Trophoblast cell (in vitro differentiated cells and primary cell): ENCODE data around the gene DLG4.

Source experiments
- DNase-seq, 2 donors: peaks; one replicate each; pipeline ENCODE4 v3.0.0-alpha.2; 2016
- H2AFZ ChIP-seq: 2 replicates; pipeline ENCODE4 v1.6.1; 2013; ENCODE audit warnings: low read length, moderate library complexity, mild to moderate bottlenecking; ENCODE audit not compliant: insufficient read depth, poor library complexity
- H2AK5ac ChIP-seq: 2 replicates; pipeline ENCODE4 v1.6.1; 2013; ENCODE audit warnings: mild to moderate bottlenecking, low read length
- H2BK120ac ChIP-seq: 2 replicates; pipeline ENCODE4 v1.6.1; 2013; ENCODE audit warnings: low read length, mild to moderate bottlenecking, moderate library complexity; ENCODE audit not compliant: insufficient read depth, poor library complexity
- H2BK12ac ChIP-seq: 2 replicates; pipeline ENCODE4 v1.6.1; 2013; ENCODE audit warnings: mild to moderate bottlenecking, low read length, moderate library complexity
- H2BK5ac ChIP-seq: 2 replicates; pipeline ENCODE4 v1.6.1; 2013; ENCODE audit warnings: low read length, low read depth, moderate library complexity, mild to moderate bottlenecking; ENCODE audit not compliant: poor library complexity
- H3K14ac ChIP-seq: 2 replicates; pipeline ENCODE4 v1.6.1; 2013; ENCODE audit warnings: mild to moderate bottlenecking, low read length
- H3K18ac ChIP-seq: 2 replicates; pipeline ENCODE4 v1.6.1; 2013; ENCODE audit warnings: mild to moderate bottlenecking, low read length
- H3K23ac ChIP-seq: 2 replicates; pipeline ENCODE4 v1.6.1; 2013; ENCODE audit warnings: low read length
- H3K27ac ChIP-seq: 2 replicates; pipeline ENCODE4 v1.5.1; 2013; ENCODE audit warnings: low read depth, mild to moderate bottlenecking, inconsistent platforms, low read length, moderate library complexity
- H3K27me3 ChIP-seq: 2 replicates; pipeline ENCODE4 v1.6.1; 2013; ENCODE audit warnings: inconsistent platforms, mild to moderate bottlenecking, low read length, moderate library complexity; ENCODE audit not compliant: insufficient read depth
- H3K36me3 ChIP-seq, 2 experiments: 1 replicate in 1 of 2; 2 replicates in 1 of 2; pipeline ENCODE4 v1.6.1; 2013; ENCODE audit warnings: low read length in 2 of 2, mild to moderate bottlenecking in 2 of 2, moderate library complexity in 1 of 2; ENCODE audit not compliant: insufficient read depth in 2 of 2, control insufficient read depth in 1 of 2
- H3K4ac ChIP-seq: 2 replicates; pipeline ENCODE4 v1.6.1; 2013; ENCODE audit warnings: low read depth, mild to moderate bottlenecking, low read length, moderate library complexity
- H3K4me1 ChIP-seq, 2 experiments: 1 replicate in 1 of 2; 2 replicates in 1 of 2; pipeline ENCODE4 v1.6.1; 2013; ENCODE audit warnings: low read length in 2 of 2, mild to moderate bottlenecking in 2 of 2, moderate library complexity in 1 of 2; ENCODE audit not compliant: insufficient read depth in 2 of 2, control insufficient read depth in 1 of 2
- H3K4me2 ChIP-seq: 2 replicates; pipeline ENCODE4 v1.6.1; 2013; ENCODE audit warnings: inconsistent platforms, mild to moderate bottlenecking, low read length, moderate library complexity
- H3K4me3 ChIP-seq: 2 replicates; pipeline ENCODE4 v1.5.1; 2013; ENCODE audit warnings: mild to moderate bottlenecking, low read depth, low read length, inconsistent platforms
- H3K79me1 ChIP-seq: one replicate; pipeline ENCODE4 v1.6.1; 2013; ENCODE audit warnings: low read length
- H3K79me2 ChIP-seq: 2 replicates; pipeline ENCODE4 v1.6.1; 2013; ENCODE audit warnings: low read length, mild to moderate bottlenecking; ENCODE audit not compliant: control insufficient read depth, insufficient read depth, poor library complexity
- H3K9ac ChIP-seq: 2 replicates; pipeline ENCODE4 v1.6.1; 2013; ENCODE audit warnings: mild to moderate bottlenecking, low read length
- H3K9me3 ChIP-seq: 2 replicates; pipeline ENCODE4 v1.6.1; 2013; ENCODE audit warnings: low read depth, mild to moderate bottlenecking, control low read depth, inconsistent platforms, low read length; ENCODE audit not compliant: insufficient read depth
- H4K12ac ChIP-seq: 2 replicates; pipeline ENCODE4 v1.6.1; 2013; ENCODE audit warnings: low read depth, mild to moderate bottlenecking, low read length, moderate library complexity
- H4K8ac ChIP-seq: 2 replicates; pipeline ENCODE4 v1.6.1; 2013; ENCODE audit warnings: low read depth, mild to moderate bottlenecking, low read length, moderate library complexity
- H4K91ac ChIP-seq: one replicate; pipeline ENCODE4 v1.6.1; 2013; ENCODE audit warnings: low read depth, mild to moderate bottlenecking, low read length, moderate library complexity
- WGBS: extraction: QIAGEN DNeasy Blood & Tissue Kit; methylation state at CpG from one replicate; pipeline ENCODE4 v1.1.7; 2013; ENCODE audit warnings: missing lambda C conversion rate; ENCODE audit not compliant: insufficient read length, insufficient coverage; ENCODE audit errors: extremely low coverage; 5-methylcytosine and 5-hydroxymethylcytosine counted together

The DLG4 gene

DNA sequence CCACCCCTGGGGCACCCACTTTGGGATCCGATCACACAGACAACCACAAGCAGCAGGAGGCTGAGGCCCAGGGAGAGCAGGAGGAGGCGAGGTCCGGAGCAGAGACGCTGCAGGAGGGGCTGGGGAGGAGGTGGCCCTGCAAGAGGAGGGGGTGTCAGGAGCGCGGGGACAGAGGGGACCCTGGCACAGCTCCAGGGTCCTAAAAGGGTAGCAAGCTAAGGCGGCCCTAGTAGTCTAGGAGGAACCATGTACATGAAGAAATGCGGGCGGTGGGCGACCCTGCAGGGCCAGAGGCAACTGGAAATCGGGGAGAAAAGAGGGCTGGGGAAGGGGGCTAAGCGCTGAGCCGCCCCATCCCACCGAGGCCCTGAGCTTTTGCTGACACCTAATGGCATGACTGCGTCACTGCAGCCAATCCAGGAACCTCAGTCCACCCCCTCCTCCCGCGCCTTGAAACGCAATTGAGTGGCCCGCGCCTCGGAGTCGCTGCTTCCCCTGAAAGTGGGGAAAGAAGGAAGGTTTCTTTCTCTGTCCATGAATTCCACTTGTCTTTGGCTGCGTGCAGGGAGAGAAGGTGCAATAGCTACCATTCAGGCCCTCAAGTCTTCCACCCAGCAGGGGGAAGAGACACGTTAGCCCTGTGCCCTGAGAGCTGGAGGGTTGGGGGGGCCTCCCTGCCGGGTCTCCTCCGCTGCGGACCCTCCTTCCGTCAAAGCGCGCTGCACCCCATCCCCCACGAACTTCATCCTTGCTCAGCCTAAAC is 42.3 kb downstream of the DLG4 start:
- Histone ChIP-seq H3K27me3 (no peaks in the 10 kb centered on the region), H3K9ac (no peak overlapping the region), H3K79me2 (peaks cover 2% of the 10 kb centered on the region), H2AK5ac (no peak overlapping the region), H2AFZ (peak overlapping the region; percentile 77), H3K4ac (peak overlapping the region; percentile 22), H4K91ac (peak overlapping the region; percentile 41), H3K79me1 (peaks cover 8% of the 10 kb centered on the region), H3K23ac (no peak overlapping the region), H4K12ac (peak overlapping the region; percentile 34), H2BK120ac (peak overlapping the region; percentile 3), H4K8ac (peak overlapping the region; percentile 81), H2BK12ac (peak overlapping the region; percentile 10), H3K9me3 (peaks cover 9% of the 10 kb centered on the region), H3K27ac (no peak overlapping the region), H3K4me1 (peaks cover 4 to 15% of the 10 kb centered on the region in 2 experiments), H3K4me2 (peak overlapping the region; percentile 95), H3K36me3 (no peaks in the 10 kb centered on the region), H2BK5ac (no peak overlapping the region), H3K18ac (peak overlapping the region; percentile 2), H3K4me3 (peak overlapping the region; percentile 54), H3K14ac (peak overlapping the region; percentile 6)
- WGBS, result no CpG with 5 or more reads among the region's 31 CpGs
- peak; percentile 39 to 63 for DNase-seq

DNA sequence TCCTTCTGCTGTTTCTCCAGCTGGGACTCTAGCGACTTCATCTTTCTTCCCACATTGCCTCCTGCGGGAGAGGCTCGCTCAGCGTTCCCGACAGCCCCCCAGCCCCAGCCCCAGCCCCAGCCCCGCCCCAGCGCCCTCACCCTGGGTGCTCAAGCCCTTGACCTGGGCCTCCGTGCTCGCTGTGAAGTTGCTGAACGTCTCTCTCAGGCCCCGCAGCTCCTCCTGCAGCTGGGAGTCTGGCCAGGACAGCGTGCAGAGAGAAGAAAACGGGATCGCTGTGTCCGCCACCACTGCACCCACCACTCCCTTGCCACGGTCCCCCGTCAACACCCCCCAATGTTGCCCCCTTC is 42.8 kb downstream of the DLG4 start:
- Histone ChIP-seq H3K27ac (no peak overlapping the region), H3K79me2 (peaks cover 2% of the 10 kb centered on the region)

DNA sequence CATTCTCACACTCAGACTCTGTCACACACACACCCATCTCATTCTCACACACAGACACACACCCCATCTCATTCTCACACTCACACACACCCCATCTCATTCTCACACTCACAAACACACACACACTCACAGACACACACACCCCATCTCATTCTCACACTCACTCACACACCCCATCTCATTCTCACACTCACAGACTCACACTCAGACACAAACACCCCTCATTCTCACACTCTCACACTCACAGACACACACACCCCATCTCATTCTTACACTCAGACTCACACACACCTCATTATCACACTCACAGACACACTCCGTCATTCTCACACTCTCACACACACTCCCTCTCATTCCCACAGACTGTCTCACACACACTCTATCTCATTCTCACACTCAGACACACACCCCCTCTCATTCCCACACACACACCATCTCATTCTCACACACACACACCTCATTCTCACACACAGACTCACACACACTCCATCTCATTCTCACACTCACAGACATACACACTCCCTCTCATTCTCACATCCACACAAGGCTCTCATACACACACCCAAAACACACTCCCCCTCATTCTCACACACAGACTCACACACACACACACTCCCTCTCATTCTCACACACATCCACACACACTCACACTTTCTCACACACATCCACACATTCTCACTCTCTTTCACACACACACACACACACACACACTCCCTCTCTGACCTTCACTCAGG is 43.4 kb downstream of the DLG4 start:
- no peak overlapping the region for H3K4ac ChIP-seq
- H3K79me1 ChIP-seq, result peaks cover 8% of the 10 kb centered on the region
- peaks cover 9% of the 10 kb centered on the region for H3K9me3 ChIP-seq
- DNase-seq, result no peak
- WGBS, result 100% methylated on average over 1 of the region's 1 CpG
- H3K18ac ChIP-seq, result no peak overlapping the region
- no peak overlapping the region for H3K27ac ChIP-seq
- no peaks in the 10 kb centered on the region for H3K27me3 ChIP-seq
- no peak overlapping the region for H2AK5ac ChIP-seq
- peaks cover 2% of the 10 kb centered on the region for H3K79me2 ChIP-seq
- H2BK120ac ChIP-seq, result no peak overlapping the region
- no peak overlapping the region for H2AFZ ChIP-seq
- H3K4me1 ChIP-seq, result peaks cover 4 to 15% of the 10 kb centered on the region in 2 experiments
- H3K4me2 ChIP-seq, result no peak overlapping the region
- no peak overlapping the region for H3K9ac ChIP-seq
- H2BK12ac ChIP-seq, result no peak overlapping the region
- no peak overlapping the region for H3K4me3 ChIP-seq
- H3K36me3 ChIP-seq, result no peaks in the 10 kb centered on the region
- no peak overlapping the region for H4K8ac ChIP-seq
- H3K23ac ChIP-seq, result peak overlapping the region; percentile 0
- H4K91ac ChIP-seq, result no peak overlapping the region
- H3K14ac ChIP-seq, result no peak overlapping the region
- no peak overlapping the region for H2BK5ac ChIP-seq
- H4K12ac ChIP-seq, result no peak overlapping the region

More for the DNA sequence above, 42.8 kb downstream of the DLG4 start:
- no peak for DNase-seq
- H3K4me3 ChIP-seq, result no peak overlapping the region
- no peaks in the 10 kb centered on the region for H3K27me3 ChIP-seq
- no CpG with 5 or more reads among the region's 17 CpGs for WGBS
- H3K18ac ChIP-seq, result no peak overlapping the region
- H4K12ac ChIP-seq, result no peak overlapping the region
- H3K79me1 ChIP-seq, result peaks cover 8% of the 10 kb centered on the region
- no peak overlapping the region for H4K8ac ChIP-seq
- H2AFZ ChIP-seq, result peak overlapping the region; percentile 56
- H3K4ac ChIP-seq, result no peak overlapping the region
- no peak overlapping the region for H3K23ac ChIP-seq
- no peaks in the 10 kb centered on the region for H3K36me3 ChIP-seq
- H3K4me2 ChIP-seq, result peak overlapping the region; percentile 95
- H2AK5ac ChIP-seq, result no peak overlapping the region
- no peak overlapping the region for H2BK12ac ChIP-seq
- no peak overlapping the region for H2BK120ac ChIP-seq
- no peak overlapping the region for H4K91ac ChIP-seq
- H3K9me3 ChIP-seq, result peaks cover 9% of the 10 kb centered on the region
- H2BK5ac ChIP-seq, result no peak overlapping the region
- no peak overlapping the region for H3K9ac ChIP-seq
- H3K4me1 ChIP-seq, result peaks cover 4 to 15% of the 10 kb centered on the region in 2 experiments
- no peak overlapping the region for H3K14ac ChIP-seq

DNA sequence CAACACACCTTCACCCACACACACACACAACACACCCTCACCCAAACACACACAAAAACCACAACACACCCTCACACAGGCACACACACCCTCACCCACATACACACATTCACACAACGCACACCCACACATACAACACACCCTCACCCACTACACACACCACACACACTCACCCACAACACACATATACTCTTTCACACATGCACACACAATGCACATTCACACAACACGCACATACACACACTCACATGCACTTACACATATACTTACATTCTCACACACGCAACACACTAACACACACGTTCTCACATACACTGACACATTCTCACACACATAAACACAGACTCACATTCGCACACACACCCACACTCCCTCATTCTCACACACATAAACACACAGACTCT is 44.3 kb downstream of the DLG4 start:
- Histone ChIP-seq H2BK12ac (no peak overlapping the region), H3K36me3 (no peaks in the 10 kb centered on the region), H4K91ac (no peak overlapping the region), H3K23ac (peak overlapping the region; percentile 87), H2BK5ac (no peak overlapping the region), H3K27ac (no peak overlapping the region), H3K14ac (no peak overlapping the region), H4K8ac (no peak overlapping the region), H3K4me3 (peak overlapping the region; percentile 62), H3K9ac (no peak overlapping the region), H3K27me3 (no peaks in the 10 kb centered on the region), H3K9me3 (peaks cover 9% of the 10 kb centered on the region), H2BK120ac (no peak overlapping the region), H3K4ac (no peak overlapping the region), H2AK5ac (no peak overlapping the region), H3K79me1 (peaks cover 8% of the 10 kb centered on the region), H2AFZ (no peak overlapping the region), H3K4me2 (no peak overlapping the region), H3K18ac (no peak overlapping the region), H4K12ac (no peak overlapping the region), H3K4me1 (peaks cover 4 to 15% of the 10 kb centered on the region in 2 experiments), H3K79me2 (peaks cover 2% of the 10 kb centered on the region)
- DNase-seq, result no peak
- 100% methylated on average over 5 of the region's 5 CpGs for WGBS
